SK-N-SH treated with all-trans-retinoic acid at 6 μM for 48 hours (cell line): Measurements from ENCODE around the gene SLC25A10.

Source experiments
- ATAC-seq: fragments of 200-7000 bp; cut with Tn5 transposase; 3 replicates; pipeline ENCODE4 v1.9.1; 2020; ENCODE audit warnings: mild to moderate bottlenecking, moderate library complexity
- ARNTL ChIP-seq: fragments of 450-650 bp; formaldehyde crosslinking; IDR thresholded peaks from 2 replicates; pipeline ENCODE4 v1.5.0; 2020; ENCODE audit warnings: low read depth, mild to moderate bottlenecking, moderate library complexity, borderline replicate concordance
- BACH2 ChIP-seq: fragments of 250-450 bp; sonication (Bioruptor Pico); IDR thresholded peaks from 2 replicates; pipeline ENCODE4 v1.9.0; 2021; ENCODE audit warnings: mild to moderate bottlenecking, borderline replicate concordance
- CSDC2 ChIP-seq: fragments of 250-450 bp; sonication (Bioruptor Pico); IDR thresholded peaks from 2 replicates; pipeline ENCODE4 v1.5.0; 2020; ENCODE audit warnings: mild to moderate bottlenecking, moderate library complexity
- ESRRG ChIP-seq: fragments of 250-450 bp; sonication (Bioruptor Pico); IDR thresholded peaks from 2 replicates; pipeline ENCODE4 v1.6.1; 2021; ENCODE audit warnings: mild to moderate bottlenecking
- GLIS3 ChIP-seq: fragments of 250-450 bp; sonication (Bioruptor Pico); IDR thresholded peaks from 2 replicates; pipeline ENCODE4 v1.5.0; 2020; ENCODE audit warnings: mild to moderate bottlenecking, moderate library complexity
- ISL1 ChIP-seq: fragments of 250-450 bp; sonication (Bioruptor Pico); IDR thresholded peaks from 2 replicates; pipeline ENCODE4 v2.1.2; 2022; ENCODE audit warnings: mild to moderate bottlenecking, moderate library complexity
- OSR1 ChIP-seq: fragments of 250-450 bp; sonication (Bioruptor Pico); IDR thresholded peaks from 2 replicates; pipeline ENCODE4 v1.8.0; 2022; ENCODE audit warnings: moderate library complexity, mild to moderate bottlenecking, inconsistent platforms
- PPARA ChIP-seq: fragments of 250-450 bp; sonication (Bioruptor Pico); IDR thresholded peaks from 2 replicates; pipeline ENCODE4 v1.5.0; 2020; ENCODE audit warnings: mild to moderate bottlenecking, borderline replicate concordance
- RARB ChIP-seq: fragments of 250-450 bp; sonication (Bioruptor Pico); IDR thresholded peaks from 2 replicates; pipeline ENCODE4 v1.8.0; 2021; ENCODE audit warnings: mild to moderate bottlenecking, moderate library complexity
- SNAI2 ChIP-seq: fragments of 250-450 bp; sonication (Bioruptor Pico); IDR thresholded peaks from 2 replicates; pipeline ENCODE4 v1.5.0; 2020; ENCODE audit warnings: mild to moderate bottlenecking, moderate library complexity
- TCF4 ChIP-seq: fragments of 250-450 bp; sonication (Bioruptor Pico); IDR thresholded peaks from 2 replicates; pipeline ENCODE4 v1.8.0; 2021; ENCODE audit warnings: mild to moderate bottlenecking, moderate library complexity, borderline replicate concordance
- TOX ChIP-seq: fragments of 250-450 bp; sonication (Bioruptor Pico); IDR thresholded peaks from 2 replicates; pipeline ENCODE4 v1.8.0; 2021; ENCODE audit warnings: mild to moderate bottlenecking, moderate library complexity, borderline replicate concordance
- ZC3H10 ChIP-seq: fragments of 250-450 bp; sonication (Bioruptor Pico); IDR thresholded peaks from 2 replicates; pipeline ENCODE4 v1.5.1; 2021; ENCODE audit warnings: mild to moderate bottlenecking, moderate library complexity
- ZFP3 ChIP-seq: fragments of 250-450 bp; sonication (Bioruptor Pico); IDR thresholded peaks from 2 replicates; pipeline ENCODE4 v1.5.0; 2020; ENCODE audit warnings: mild to moderate bottlenecking, moderate library complexity
- ZFP30 ChIP-seq: fragments of 450-650 bp; formaldehyde crosslinking; IDR thresholded peaks from 2 replicates; pipeline ENCODE4 v1.5.0; 2022; ENCODE audit warnings: mild to moderate bottlenecking, moderate library complexity
- ZNF565 ChIP-seq: fragments of 450-650 bp; formaldehyde crosslinking; conservative IDR thresholded peaks from 2 replicates; pipeline ENCODE4 v1.5.0; 2020; ENCODE audit warnings: low read depth, mild to moderate bottlenecking, moderate library complexity
- ZNF70 ChIP-seq: fragments of 450-650 bp; formaldehyde crosslinking; IDR thresholded peaks from 2 replicates; pipeline ENCODE4 v1.5.0; 2020; ENCODE audit warnings: mild to moderate bottlenecking, moderate library complexity
- ZNF8 ChIP-seq: fragments of 450-650 bp; formaldehyde crosslinking; IDR thresholded peaks from 2 replicates; pipeline ENCODE4 v1.5.0; 2020; ENCODE audit warnings: mild to moderate bottlenecking, moderate library complexity
- TF ChIP-seq, protein P1 (sequence below): fragments of 250-450 bp; sonication (Bioruptor Pico); IDR thresholded peaks from 2 replicates; pipeline ENCODE4 v1.5.1; 2020; ENCODE audit warnings: low read depth, mild to moderate bottlenecking, moderate library complexity
- TF ChIP-seq, protein P2 (sequence below): fragments of 250-450 bp; sonication (Bioruptor Pico); IDR thresholded peaks from 2 replicates; pipeline ENCODE4 v1.8.0; 2021; ENCODE audit warnings: low read depth, mild to moderate bottlenecking, moderate library complexity, borderline replicate concordance
- TF ChIP-seq, protein P3 (sequence below): fragments of 250-450 bp; sonication (Bioruptor Pico); IDR thresholded peaks from 2 replicates; pipeline ENCODE4 v1.5.1; 2021; ENCODE audit warnings: mild to moderate bottlenecking, moderate library complexity

The SLC25A10 gene

DNA sequence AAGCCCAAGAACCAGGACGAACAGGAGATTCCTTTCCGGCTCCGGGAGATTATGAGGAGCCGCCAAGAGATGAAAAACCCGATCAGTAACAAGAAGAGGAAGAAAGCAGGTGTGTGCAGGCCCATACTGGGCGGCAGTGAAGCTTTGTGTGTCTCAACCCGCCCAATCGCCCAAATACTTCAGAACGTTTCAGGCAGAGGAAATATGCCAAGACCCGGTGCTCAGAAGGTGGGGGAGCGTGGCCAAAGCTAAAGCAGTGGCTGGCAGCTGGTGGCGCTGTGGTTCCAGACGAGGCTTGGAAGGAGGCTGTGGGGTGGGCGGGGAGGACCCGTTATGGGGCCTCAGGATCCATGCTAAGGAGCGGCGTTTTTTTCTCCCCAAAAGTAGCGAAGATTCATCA is 44.3 kb upstream of the SLC25A10 start:
- ATAC-seq: no peak
- TF ChIP-seq ZNF565 (no peak), ZC3H10 (no peak), ESRRG (CRISPR knock-in tag) (no peak), ZFP30 (CRISPR knock-in tag) (no peak), ZFP3 (CRISPR knock-in tag) (no peak), TOX (CRISPR knock-in tag) (no peak), PPARA (no peak), CSDC2 (CRISPR knock-in tag) (no peak), TCF4 (no peak), ZNF8 (CRISPR knock-in tag) (no peak), ARNTL (CRISPR knock-in tag) (no peak), RARB (CRISPR knock-in tag) (no peak), GLIS3 (CRISPR knock-in tag) (no peak), ISL1 (CRISPR knock-in tag) (no peak), SNAI2 (CRISPR knock-in tag) (no peak)
- TF ChIP-seq, protein P1, sequence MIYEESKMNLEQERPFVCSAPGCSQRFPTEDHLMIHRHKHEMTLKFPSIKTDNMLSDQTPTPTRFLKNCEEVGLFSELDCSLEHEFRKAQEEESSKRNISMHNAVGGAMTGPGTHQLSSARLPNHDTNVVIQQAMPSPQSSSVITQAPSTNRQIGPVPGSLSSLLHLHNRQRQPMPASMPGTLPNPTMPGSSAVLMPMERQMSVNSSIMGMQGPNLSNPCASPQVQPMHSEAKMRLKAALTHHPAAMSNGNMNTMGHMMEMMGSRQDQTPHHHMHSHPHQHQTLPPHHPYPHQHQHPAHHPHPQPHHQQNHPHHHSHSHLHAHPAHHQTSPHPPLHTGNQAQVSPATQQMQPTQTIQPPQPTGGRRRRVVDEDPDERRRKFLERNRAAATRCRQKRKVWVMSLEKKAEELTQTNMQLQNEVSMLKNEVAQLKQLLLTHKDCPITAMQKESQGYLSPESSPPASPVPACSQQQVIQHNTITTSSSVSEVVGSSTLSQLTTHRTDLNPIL: no peak
- TF ChIP-seq, protein P2, sequence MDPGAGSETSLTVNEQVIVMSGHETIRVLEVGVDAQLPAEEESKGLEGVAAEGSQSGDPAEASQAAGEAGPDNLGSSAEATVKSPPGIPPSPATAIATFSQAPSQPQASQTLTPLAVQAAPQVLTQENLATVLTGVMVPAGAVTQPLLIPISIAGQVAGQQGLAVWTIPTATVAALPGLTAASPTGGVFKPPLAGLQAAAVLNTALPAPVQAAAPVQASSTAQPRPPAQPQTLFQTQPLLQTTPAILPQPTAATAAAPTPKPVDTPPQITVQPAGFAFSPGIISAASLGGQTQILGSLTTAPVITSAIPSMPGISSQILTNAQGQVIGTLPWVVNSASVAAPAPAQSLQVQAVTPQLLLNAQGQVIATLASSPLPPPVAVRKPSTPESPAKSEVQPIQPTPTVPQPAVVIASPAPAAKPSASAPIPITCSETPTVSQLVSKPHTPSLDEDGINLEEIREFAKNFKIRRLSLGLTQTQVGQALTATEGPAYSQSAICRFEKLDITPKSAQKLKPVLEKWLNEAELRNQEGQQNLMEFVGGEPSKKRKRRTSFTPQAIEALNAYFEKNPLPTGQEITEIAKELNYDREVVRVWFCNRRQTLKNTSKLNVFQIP (CRISPR knock-in tag): no peak
- TF ChIP-seq, all 23 proteins: peak for 0

DNA sequence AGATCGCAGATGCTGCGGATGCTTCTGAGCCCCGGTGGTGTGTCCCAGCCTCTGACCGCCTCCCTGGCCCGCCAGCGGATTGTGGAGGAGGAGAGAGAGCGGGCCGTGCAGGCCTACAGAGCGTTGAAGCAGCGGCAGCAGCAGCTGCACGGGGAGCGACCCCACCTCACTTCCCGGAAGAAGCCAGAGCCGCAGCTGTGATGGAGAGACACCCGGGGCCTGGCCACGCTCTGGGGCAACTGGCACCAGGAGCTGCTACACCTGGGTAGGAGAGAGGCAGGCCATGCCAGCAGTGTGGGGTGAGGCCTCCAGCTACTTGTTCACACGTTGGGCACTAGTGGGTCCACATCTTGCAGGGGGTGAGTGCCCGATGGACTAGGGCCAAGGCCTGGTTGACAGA is 39.6 kb upstream of the SLC25A10 start:
- TF ChIP-seq, protein P3, sequence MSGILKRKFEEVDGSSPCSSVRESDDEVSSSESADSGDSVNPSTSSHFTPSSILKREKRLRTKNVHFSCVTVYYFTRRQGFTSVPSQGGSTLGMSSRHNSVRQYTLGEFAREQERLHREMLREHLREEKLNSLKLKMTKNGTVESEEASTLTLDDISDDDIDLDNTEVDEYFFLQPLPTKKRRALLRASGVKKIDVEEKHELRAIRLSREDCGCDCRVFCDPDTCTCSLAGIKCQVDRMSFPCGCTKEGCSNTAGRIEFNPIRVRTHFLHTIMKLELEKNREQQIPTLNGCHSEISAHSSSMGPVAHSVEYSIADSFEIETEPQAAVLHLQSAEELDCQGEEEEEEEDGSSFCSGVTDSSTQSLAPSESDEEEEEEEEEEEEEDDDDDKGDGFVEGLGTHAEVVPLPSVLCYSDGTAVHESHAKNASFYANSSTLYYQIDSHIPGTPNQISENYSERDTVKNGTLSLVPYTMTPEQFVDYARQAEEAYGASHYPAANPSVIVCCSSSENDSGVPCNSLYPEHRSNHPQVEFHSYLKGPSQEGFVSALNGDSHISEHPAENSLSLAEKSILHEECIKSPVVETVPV (CRISPR knock-in tag): no peak
- TF ChIP-seq, protein P1: no peak
- TF ChIP-seq CSDC2 (CRISPR knock-in tag) (no peak), ZFP3 (CRISPR knock-in tag) (no peak), ISL1 (CRISPR knock-in tag) (no peak), ZNF8 (CRISPR knock-in tag) (no peak), TCF4 (no peak), PPARA (no peak), SNAI2 (CRISPR knock-in tag) (no peak), ZFP30 (CRISPR knock-in tag) (no peak), ZNF565 (no peak)
- ATAC-seq: no peak

DNA sequence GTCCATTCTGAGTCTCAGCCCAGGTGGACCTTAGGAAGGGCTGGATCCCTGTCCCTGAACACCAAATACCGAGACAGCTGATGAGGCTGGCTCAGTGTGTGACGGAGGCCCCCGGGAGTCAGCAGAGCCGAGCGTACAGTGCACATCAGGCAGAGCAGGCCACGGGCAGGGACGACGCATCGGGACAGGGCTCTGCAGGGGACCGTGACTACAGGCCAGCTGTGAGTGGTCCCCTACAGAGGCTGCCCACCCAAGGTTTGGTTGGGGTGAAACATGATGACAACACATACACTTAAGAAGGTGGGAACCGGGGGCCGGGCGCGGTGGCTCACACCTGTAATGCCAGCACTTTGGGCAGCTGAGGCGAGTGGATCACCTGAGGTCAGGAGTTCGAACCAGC is 39.1 kb upstream of the SLC25A10 start:
- ATAC-seq: no peak
- TF ChIP-seq ZNF8 (CRISPR knock-in tag): no peak
- no peak for TF ChIP-seq TCF4
- TF ChIP-seq, protein P1: no peak
- TF ChIP-seq RARB (CRISPR knock-in tag): no peak
- no peak for TF ChIP-seq TOX (CRISPR knock-in tag)
- no peak for TF ChIP-seq SNAI2 (CRISPR knock-in tag)
- TF ChIP-seq BACH2 (CRISPR knock-in tag): no peak
- no peak for TF ChIP-seq ZC3H10
- no peak for TF ChIP-seq OSR1
- no peak for TF ChIP-seq PPARA
- TF ChIP-seq ZFP30 (CRISPR knock-in tag): no peak
- no peak for TF ChIP-seq ZNF565

DNA sequence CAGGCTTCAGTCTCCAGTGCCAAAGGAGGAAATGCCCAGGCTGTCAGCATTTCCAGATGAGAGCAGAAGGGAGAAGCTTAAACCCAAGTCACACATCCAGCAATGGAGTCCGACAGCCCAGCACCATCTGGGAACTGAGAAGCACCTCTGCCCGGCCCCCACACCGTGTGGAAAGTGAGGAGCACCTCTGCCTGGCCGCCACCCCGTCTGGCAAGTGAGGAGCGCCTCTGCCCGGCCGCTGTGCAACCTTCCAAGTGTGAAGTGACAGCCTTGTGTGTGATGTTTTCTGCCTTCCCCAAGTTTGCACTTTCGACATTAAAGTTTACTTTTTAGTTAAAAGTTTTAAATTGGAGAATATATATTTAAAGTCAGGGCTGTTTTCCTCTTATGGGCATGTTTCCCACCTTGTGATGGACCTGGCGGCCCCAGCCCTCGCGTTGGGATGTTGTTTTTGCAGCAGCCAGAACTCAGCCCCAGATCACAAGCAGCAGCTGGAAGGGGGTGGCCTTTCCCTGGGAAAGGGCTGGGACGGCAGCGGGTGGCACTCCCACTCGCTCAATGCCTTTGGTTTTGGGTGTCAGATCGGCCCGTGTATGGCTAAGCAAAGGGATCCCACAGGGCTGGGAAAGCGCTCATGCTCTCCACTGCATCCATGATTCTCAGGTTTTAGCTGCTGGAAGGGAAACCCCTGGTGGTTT is 38.4 kb upstream of the SLC25A10 start:
- no peak for ATAC-seq
- TF ChIP-seq OSR1 (no peak), TCF4 (no peak), ZNF565 (no peak), TOX (CRISPR knock-in tag) (no peak), ZFP3 (CRISPR knock-in tag) (no peak), ISL1 (CRISPR knock-in tag) (no peak), GLIS3 (CRISPR knock-in tag) (no peak), RARB (CRISPR knock-in tag) (no peak), ZC3H10 (no peak), CSDC2 (CRISPR knock-in tag) (no peak), ZNF70 (CRISPR knock-in tag) (no peak)
- TF ChIP-seq, protein P1: no peak
- TF ChIP-seq, protein P3 (CRISPR knock-in tag): no peak
